ENCODE measurements around the gene RBCK1. TPM values are rescaled to one million over a fixed set of nuclear protein-coding genes. Genes with fewer than 3 reads are reported as not detected.

RBCK1 gene
- total and polyA plus RNA-seq, 2 donors (not counting 3 experiments of a cell fraction or from before 2014, with no cell fraction given) = 80.4 to 82.7 TPM

DNA sequence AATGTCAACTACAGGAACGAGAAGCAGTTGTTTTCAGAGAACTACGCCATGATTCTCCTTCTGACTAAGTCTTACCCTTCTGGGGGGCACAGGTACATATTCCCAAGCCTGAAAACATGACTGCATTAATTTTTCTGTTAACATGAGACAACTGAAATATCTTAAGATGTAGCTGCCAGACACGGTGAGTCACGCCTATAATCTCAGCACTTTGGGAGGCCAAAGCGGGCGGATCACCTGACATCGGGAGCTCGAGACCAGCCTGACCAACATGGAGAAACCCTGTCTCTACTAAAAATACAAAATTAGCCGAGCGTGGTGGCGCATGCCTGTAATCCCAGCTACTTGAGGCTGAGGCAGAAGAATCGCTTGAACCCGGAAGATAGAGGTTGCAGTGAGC is 32.5 kb downstream of the RBCK1 start:
- DNase-seq (ENCODE audit: low read depth, low spot score) (no peak), FAIRE-seq (no peak)
- H3K27ac ChIP-seq (ENCODE audit: insufficient read depth, low read depth, low read length) = no peak overlapping the region
- no peaks in the 10 kb centered on the region for H4K20me1 ChIP-seq (replicated peaks; ENCODE audit: control insufficient read depth, extremely low read depth, insufficient read depth, low read length)
- no peaks in the 10 kb centered on the region for H3K27me3 ChIP-seq (ENCODE audit: control insufficient read depth in 2 of 2, insufficient read depth in 2 of 2, low read length in 2 of 2)
- peaks cover 13 to 34% of the 10 kb centered on the region in 2 experiments for H3K36me3 ChIP-seq (ENCODE audit: control insufficient read depth in 2 of 2, extremely low read depth in 1 of 2, insufficient read depth in 2 of 2, low read length in 2 of 2)
- peaks cover 22% of the 10 kb centered on the region for H3K4me1 ChIP-seq (ENCODE audit: control insufficient read depth, extremely low read depth, insufficient read depth, low read length)
- ChIA-PET CTCF (interaction anchor here (1.4 kb wide), 1 partner anchor 9 kb away, joined by 5 read pairs; no protein-coding TSS in a partner anchor), POLR2A (no interaction called here)
- H3K9ac ChIP-seq (replicated peaks; ENCODE audit: extremely low read depth, insufficient read depth, low read length) = no peak overlapping the region
- H3K9me1 ChIP-seq (replicated peaks; ENCODE audit: control insufficient read depth, extremely low read depth, insufficient read depth, low read length) = no peaks in the 10 kb centered on the region
- H3K79me2 ChIP-seq (ENCODE audit: control insufficient read depth, insufficient read depth, low read length) = peaks cover 7% of the 10 kb centered on the region
- TF ChIP-seq JUN (IDR thresholded peaks at IDR 0.05; ENCODE audit: borderline replicate concordance, insufficient read depth, insufficient read length, low read depth) = no peak
- no peak for TF ChIP-seq FOS (IDR thresholded peaks at IDR 0.05; ENCODE audit: borderline replicate concordance, insufficient read depth, low read length)
- TF ChIP-seq, protein P1, sequence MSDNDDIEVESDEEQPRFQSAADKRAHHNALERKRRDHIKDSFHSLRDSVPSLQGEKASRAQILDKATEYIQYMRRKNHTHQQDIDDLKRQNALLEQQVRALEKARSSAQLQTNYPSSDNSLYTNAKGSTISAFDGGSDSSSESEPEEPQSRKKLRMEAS (IDR thresholded peaks at IDR 0.05; ENCODE audit: insufficient read depth, insufficient read length) = no peak
- TF ChIP-seq, protein P2, sequence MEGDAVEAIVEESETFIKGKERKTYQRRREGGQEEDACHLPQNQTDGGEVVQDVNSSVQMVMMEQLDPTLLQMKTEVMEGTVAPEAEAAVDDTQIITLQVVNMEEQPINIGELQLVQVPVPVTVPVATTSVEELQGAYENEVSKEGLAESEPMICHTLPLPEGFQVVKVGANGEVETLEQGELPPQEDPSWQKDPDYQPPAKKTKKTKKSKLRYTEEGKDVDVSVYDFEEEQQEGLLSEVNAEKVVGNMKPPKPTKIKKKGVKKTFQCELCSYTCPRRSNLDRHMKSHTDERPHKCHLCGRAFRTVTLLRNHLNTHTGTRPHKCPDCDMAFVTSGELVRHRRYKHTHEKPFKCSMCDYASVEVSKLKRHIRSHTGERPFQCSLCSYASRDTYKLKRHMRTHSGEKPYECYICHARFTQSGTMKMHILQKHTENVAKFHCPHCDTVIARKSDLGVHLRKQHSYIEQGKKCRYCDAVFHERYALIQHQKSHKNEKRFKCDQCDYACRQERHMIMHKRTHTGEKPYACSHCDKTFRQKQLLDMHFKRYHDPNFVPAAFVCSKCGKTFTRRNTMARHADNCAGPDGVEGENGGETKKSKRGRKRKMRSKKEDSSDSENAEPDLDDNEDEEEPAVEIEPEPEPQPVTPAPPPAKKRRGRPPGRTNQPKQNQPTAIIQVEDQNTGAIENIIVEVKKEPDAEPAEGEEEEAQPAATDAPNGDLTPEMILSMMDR (IDR thresholded peaks at IDR 0.05; ENCODE audit: extremely low read depth in 1 of 2, insufficient read depth in 1 of 2, low read depth in 1 of 2, low read length in 2 of 2) = no peak
- no peak for TF ChIP-seq EZH2 (IDR thresholded peaks at IDR 0.05; ENCODE audit: borderline replicate concordance, low read depth, low read length, severe bottlenecking)
- no peak for TF ChIP-seq POLR2AphosphoS5 (IDR thresholded peaks at IDR 0.05; ENCODE audit: insufficient read depth, low read depth, low read length)
- TF ChIP-seq GATA2 (IDR thresholded peaks at IDR 0.05; ENCODE audit: insufficient read depth, insufficient read length, low read depth, low read length) = no peak
- TF ChIP-seq MYC (IDR thresholded peaks at IDR 0.05; ENCODE audit: low read depth, low read length) = no peak
- no peak for TF ChIP-seq POLR2A (IDR thresholded peaks at IDR 0.05; ENCODE audit: low read depth, low read length)
- no peaks in the 10 kb centered on the region for H3K9me3 ChIP-seq (replicated peaks; ENCODE audit: control insufficient read depth, insufficient read depth, low read length)
- no TSS peak for BruUV-seq (replicated peaks)
- no peak overlapping the region for H2AFZ ChIP-seq (ENCODE audit: low read depth, low read length)
- H3K4me3 ChIP-seq (replicated peaks in 1 of 3; ENCODE audit: insufficient read depth in 1 of 3, low read depth in 1 of 3, low read length in 3 of 3) = no peak overlapping the region
- intact Hi-C loops (cut with micrococcal nuclease) = no loop called here
- dilution Hi-C loops (cut with MboI; ENCODE audit: extremely low pct_ligation_motif_present, low sequenced_read_pairs) = no loop called here
- no peak overlapping the region for H3K4me2 ChIP-seq (ENCODE audit: insufficient read depth, low read length)

All from endothelial cell of umbilical vein (primary cell).